MCF 10A (cell line): ENCODE data around the gene NUP50. TPM values are rescaled to one million over a fixed set of nuclear protein-coding genes. Genes with fewer than 3 reads are reported as not detected.

Source experiments
- BruUV-seq: library from RNA; stranded (reverse); fragments of 400-500 nt; replicated peaks from 2 replicates; lab custom pipeline; 2021; lab: Mats Ljungman, UMichigan
- CTCF ChIA-PET: fragments of 300-600 bp; sonication (Branson Sonifier 250); formaldehyde crosslinking; extraction: SDS; loops from one replicate; lab custom pipeline; 2021; ENCODE audit warnings: antibody characterized with exemption, inconsistent platforms; lab: Yijun Ruan, JAX
- POLR2A ChIA-PET: fragments of 300-600, 350-650 bp; sonication (Branson Sonifier 250); formaldehyde crosslinking; extraction: SDS; loops from one replicate; lab custom pipeline; 2020; ENCODE audit warnings: antibody characterized with exemption, inconsistent platforms; lab: Yijun Ruan, JAX
- DNase-seq: peaks from one replicate; pipeline ENCODE4 v3.0.0-alpha.2; 2018; ENCODE audit not compliant: unreplicated experiment
- H3K27ac Mint-ChIP-seq: one replicate; pipeline ENCODE4 v1.8.0; 2022; ENCODE audit warnings: mild to moderate bottlenecking, low read depth, mixed read lengths; ENCODE audit not compliant: unreplicated experiment
- H3K27me3 Mint-ChIP-seq: one replicate; pipeline ENCODE4 v1.8.0; 2022; ENCODE audit warnings: mixed read lengths; ENCODE audit not compliant: insufficient read depth, unreplicated experiment
- H3K36me3 Mint-ChIP-seq: one replicate; pipeline ENCODE4 v1.8.0; 2022; ENCODE audit warnings: mild to moderate bottlenecking, moderate library complexity, mixed read lengths; ENCODE audit not compliant: insufficient read depth, unreplicated experiment
- H3K4me1 Mint-ChIP-seq: one replicate; pipeline ENCODE4 v1.8.0; 2022; ENCODE audit warnings: mixed read lengths; ENCODE audit not compliant: insufficient read depth, unreplicated experiment
- H3K4me3 Mint-ChIP-seq: one replicate; pipeline ENCODE4 v1.8.0; 2022; ENCODE audit warnings: mild to moderate bottlenecking, moderate library complexity, mixed read lengths; ENCODE audit not compliant: unreplicated experiment
- H3K9me3 Mint-ChIP-seq: one replicate; pipeline ENCODE4 v1.8.0; 2022; ENCODE audit warnings: mixed read lengths; ENCODE audit not compliant: unreplicated experiment
- CTCF ChIP-seq: fragments of 200-600 bp; IDR thresholded peaks from one replicate; pipeline ENCODE4 v1.8.0; 2022; ENCODE audit warnings: antibody characterized with exemption, mild to moderate bottlenecking; ENCODE audit not compliant: unreplicated experiment
- intact Hi-C: fragments of 100-400 bp; cut with micrococcal nuclease; formaldehyde crosslinking; loops from 2 replicates; pipeline ENCODE4 v1.14.1; 2022
- total RNA-seq: library from RNA; stranded (reverse); gene quantifications from 2 replicates; pipeline ENCODE4 v1.2.3, GENCODE V29; 2022

Gene NUP50
- total RNA-seq, 1 experiment from 2014 or later, result 70.3 TPM

DNA sequence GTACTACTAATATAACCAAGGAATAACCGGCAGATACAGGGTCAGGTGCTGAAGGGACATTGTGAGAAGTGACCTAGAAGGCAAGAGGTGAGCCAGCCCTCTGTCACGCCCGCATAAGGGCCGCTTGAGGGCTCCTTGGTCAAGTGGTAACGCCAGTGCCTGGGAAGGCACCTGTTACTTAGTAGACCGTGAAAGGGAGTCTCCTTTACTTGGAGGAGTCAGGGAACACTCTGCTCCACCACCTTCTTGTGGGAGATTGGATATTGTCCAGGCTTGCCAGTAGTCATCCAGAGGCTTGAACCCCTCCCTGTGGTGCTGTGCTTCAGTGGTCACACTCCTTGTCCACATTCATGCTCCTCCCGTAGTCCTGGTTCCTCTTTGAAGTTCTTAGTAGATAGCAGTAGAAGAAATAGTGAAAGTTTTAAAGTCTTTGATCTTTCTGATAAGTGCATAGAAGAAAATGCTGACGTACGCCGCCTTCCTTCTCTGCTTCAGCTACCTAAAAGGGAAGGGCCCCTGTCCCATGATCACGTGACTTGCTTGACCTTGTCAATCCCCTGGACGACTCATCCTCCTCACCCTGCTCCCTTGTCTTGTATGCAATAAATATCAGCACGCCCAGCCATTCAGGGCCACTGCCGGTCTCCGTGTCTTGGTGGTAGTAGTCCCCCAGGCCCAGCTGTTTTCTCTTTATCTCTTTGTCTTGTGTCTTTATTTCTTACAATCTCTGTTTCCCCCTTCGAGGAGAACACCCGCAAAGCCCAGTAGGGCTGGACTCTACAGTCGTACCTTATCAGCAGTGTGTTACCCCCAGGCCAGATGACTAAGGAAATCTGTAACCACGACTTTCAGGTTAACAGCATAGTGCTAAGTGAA lies 6.1 kb downstream of the NUP50 start:
- intact Hi-C loops, result loop anchor here (10.0 kb wide), 1 partner anchor 195 kb away; no protein-coding TSS in a partner anchor
- CTCF ChIA-PET, result interaction anchor here (1.2 kb wide), 1 partner anchor 70 kb away, joined by 4 read pairs; no protein-coding TSS in a partner anchor

DNA sequence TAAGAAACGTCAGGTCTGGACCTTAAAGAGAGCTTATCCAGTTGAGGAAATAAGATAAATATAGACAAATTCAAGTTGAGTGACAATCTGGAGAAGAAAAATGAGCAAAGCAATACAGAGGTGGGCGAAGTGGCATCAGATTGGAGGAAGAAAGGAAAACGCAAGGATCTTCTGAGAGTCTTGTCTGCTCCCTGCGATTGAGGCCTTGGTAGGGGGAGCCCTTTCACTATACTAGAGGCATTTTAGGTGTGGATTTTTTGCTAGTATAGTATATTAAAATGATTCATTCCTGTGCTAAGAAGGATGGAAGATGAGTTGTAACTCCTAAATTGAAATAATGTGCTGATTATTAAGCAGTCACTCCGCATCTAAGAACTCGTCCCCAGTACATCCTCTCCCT lies 8.1 kb downstream of the NUP50 start:
- H3K36me3 Mint-ChIP-seq, result peaks cover 85% of the 10 kb centered on the region
- TSS peak; percentile 0 for BruUV-seq
- no peak for DNase-seq
- H3K4me1 Mint-ChIP-seq, result peaks cover 17% of the 10 kb centered on the region
- CTCF ChIA-PET, result interaction anchor here (0.5 to 0.6 kb wide), 2 partner anchors 11 to 165 kb away, joined by 4 read pairs; no protein-coding TSS in a partner anchor
- H3K27me3 Mint-ChIP-seq, result no peaks in the 10 kb centered on the region
- no peaks in the 10 kb centered on the region for H3K9me3 Mint-ChIP-seq
- H3K4me3 Mint-ChIP-seq, result no peak overlapping the region
- no peak overlapping the region for H3K27ac Mint-ChIP-seq
- no peak for TF ChIP-seq CTCF
- intact Hi-C loops, result no loop called here
- POLR2A ChIA-PET, result interaction anchor here (1.1 kb wide), 1 partner anchor 8 kb away, joined by 3 read pairs; the partner anchor contains the start of gene NUP50

More for the DNA sequence above, 6.1 kb downstream of the NUP50 start:
- H3K27ac Mint-ChIP-seq, result peak overlapping the region; percentile 54
- POLR2A ChIA-PET, result interaction anchor here (0.8 kb wide), 1 partner anchor 10 kb away, joined by 4 read pairs; no protein-coding TSS in a partner anchor
- H3K4me1 Mint-ChIP-seq, result peaks cover 25% of the 10 kb centered on the region
- no peak for DNase-seq
- no TSS peak for BruUV-seq
- H3K4me3 Mint-ChIP-seq, result no peak overlapping the region
- TF ChIP-seq CTCF, result no peak
- H3K36me3 Mint-ChIP-seq, result peaks cover 74% of the 10 kb centered on the region
- no peaks in the 10 kb centered on the region for H3K9me3 Mint-ChIP-seq
- no peaks in the 10 kb centered on the region for H3K27me3 Mint-ChIP-seq

GRCh38 chr22:45172881-45173585 lies 9.3 kb downstream of the NUP50 start:
- CTCF ChIA-PET, result interaction anchor here (1.3 kb wide), 1 partner anchor 71 kb away, joined by 3 read pairs; no protein-coding TSS in a partner anchor

More at GRCh38 chr22:45172881-45173585, 9.3 kb downstream of the NUP50 start:
- peaks cover 11% of the 10 kb centered on the region for H3K4me1 Mint-ChIP-seq
- BruUV-seq, result no TSS peak
- DNase-seq, result no peak
- intact Hi-C loops, result no loop called here
- no peaks in the 10 kb centered on the region for H3K27me3 Mint-ChIP-seq
- no peaks in the 10 kb centered on the region for H3K9me3 Mint-ChIP-seq
- POLR2A ChIA-PET, result interaction anchor here (1.5 to 5.0 kb wide), 2 partner anchors 9 to 54 kb away, joined by 4 to 32 read pairs; partner anchors contain the start of gene NUP50
- no peak overlapping the region for H3K27ac Mint-ChIP-seq
- H3K4me3 Mint-ChIP-seq, result no peak overlapping the region
- no peak for TF ChIP-seq CTCF
- H3K36me3 Mint-ChIP-seq, result peaks cover 79% of the 10 kb centered on the region
